HCT116 (cell line): ENCODE measurements around the gene CCDC61. TPM values are rescaled to one million over a fixed set of nuclear protein-coding genes. Genes with fewer than 3 reads are reported as not detected.

Experiments
- ATAC-seq: fragments of 200-7000 bp; cut with Tn5 transposase; 2 replicates; pipeline ENCODE4 v1.9.1; 2020; ENCODE audit warnings: mild to moderate bottlenecking, moderate library complexity
- BruUV-seq: library from RNA; stranded (reverse); fragments of 400-500 nt; replicated peaks from 2 replicates; lab custom pipeline; 2021; lab: Mats Ljungman, UMichigan
- CTCF ChIA-PET: fragments of 300-600 bp; sonication (Branson Sonifier 250); formaldehyde crosslinking; loops from one replicate; lab custom pipeline; 2021; ENCODE audit warnings: antibody characterized with exemption; lab: Charles Lee
- POLR2A ChIA-PET: fragments of 300-600, 350-600 bp; sonication (Branson Sonifier 250); formaldehyde crosslinking; loops from one replicate; lab custom pipeline; 2021; ENCODE audit warnings: antibody characterized with exemption; lab: Charles Lee
- RAD21 ChIA-PET, 2 experiments: fragments of 300-600 bp; sonication (Branson Sonifier 250); formaldehyde crosslinking; loops; one replicate each; lab custom pipeline; 2023; ENCODE audit warnings: low total read pairs in 2 of 2; ENCODE audit not compliant: uncharacterized antibody in 2 of 2, unreplicated experiment in 2 of 2, low non-redundant PET in 1 of 2; lab: Charles Lee
- DNase-seq: peaks from one replicate; pipeline ENCODE4 v3.0.0-alpha.2; 2010; ENCODE audit warnings: low read depth, low spot score
- H2AFZ ChIP-seq: fragments of 200-600 bp; shearing (Covaris generic), sonication (generic); 2 replicates; pipeline ENCODE4 v1.6.1; 2017; ENCODE audit warnings: low read depth, mixed run types, mixed read lengths, antibody characterized with exemption, low read length; ENCODE audit not compliant: poor library complexity, severe bottlenecking
- H3K27ac ChIP-seq: 2 replicates; pipeline ENCODE4 v1.5.1; 2012; ENCODE audit warnings: low read depth, low read length
- H3K27me3 ChIP-seq: fragments of 200-600 bp; sonication (generic); 2 replicates; pipeline ENCODE4 v1.6.1; 2016; ENCODE audit warnings: mixed run types, low read length, mixed read lengths; ENCODE audit not compliant: insufficient read depth
- H3K36me3 ChIP-seq, 2 experiments: fragments of 200-500 bp in 1 of 2; fragments of 200-600 bp in 1 of 2; sonication (Bioruptor generic) in 1 of 2; sonication (generic) in 1 of 2; 2 replicates each; pipeline versions ENCODE4 v1.5.1 to v1.6.1; 2014 to 2016; ENCODE audit warnings: low read length in 2 of 2, inconsistent platforms in 1 of 2, mixed read lengths in 1 of 2, mixed run types in 1 of 2; ENCODE audit not compliant: insufficient read depth in 2 of 2, control insufficient read depth in 1 of 2
- H3K4me1 ChIP-seq, 2 experiments: fragments of 200-600 bp in 1 of 2; sonication (generic) in 1 of 2; 2 replicates each; pipeline versions ENCODE4 v1.5.1 to v1.6.1; 2012 to 2017; ENCODE audit warnings: low read length in 2 of 2, inconsistent platforms in 1 of 2, mild to moderate bottlenecking in 1 of 2, mixed read lengths in 1 of 2, mixed run types in 1 of 2, moderate library complexity in 1 of 2; ENCODE audit not compliant: insufficient read depth in 2 of 2, control insufficient read depth in 1 of 2
- H3K4me2 ChIP-seq: fragments of 200-600 bp; sonication (generic); 2 replicates; pipeline ENCODE4 v1.6.1; 2017; ENCODE audit warnings: mixed run types, low read length, mixed read lengths
- H3K4me3 ChIP-seq, 2 experiments: fragments of 200-600 bp in 1 of 2; sonication (generic) in 1 of 2; replicated peaks in 1 of 2; 2 replicates each; pipeline ENCODE4 v1.5.1; 2011 to 2016; ENCODE audit warnings: low read length in 2 of 2, control low read depth in 1 of 2, low read depth in 1 of 2, mild to moderate bottlenecking in 1 of 2, mixed read lengths in 1 of 2, mixed run types in 1 of 2
- H3K79me2 ChIP-seq: fragments of 200-600 bp; sonication (generic); 2 replicates; pipeline ENCODE4 v1.6.1; 2017; ENCODE audit warnings: mild to moderate bottlenecking, mixed run types, low read length, moderate library complexity, mixed read lengths; ENCODE audit not compliant: insufficient read depth
- H3K9ac ChIP-seq: fragments of 200-600 bp; sonication (generic); 2 replicates; pipeline ENCODE4 v1.6.1; 2016; ENCODE audit warnings: low read length, mixed read lengths
- H3K9me2 ChIP-seq: fragments of 200-600 bp; sonication (generic), shearing (Covaris generic); 2 replicates; pipeline ENCODE4 v1.6.1; 2017; ENCODE audit warnings: mixed run types, mild to moderate bottlenecking, moderate library complexity; ENCODE audit not compliant: insufficient read depth
- H3K9me3 ChIP-seq, 2 experiments: fragments of 200-500 bp in 1 of 2; fragments of 200-600 bp in 1 of 2; sonication (Bioruptor generic) in 1 of 2; sonication (generic) in 1 of 2; 2 replicates each; pipeline ENCODE4 v1.6.1; 2014 to 2017; ENCODE audit warnings: low read length in 2 of 2, mixed read lengths in 2 of 2, inconsistent platforms in 1 of 2, low read depth in 1 of 2, mild to moderate bottlenecking in 1 of 2, mixed run types in 1 of 2, moderate library complexity in 1 of 2; ENCODE audit not compliant: control insufficient read depth in 1 of 2, insufficient read depth in 1 of 2
- H4K20me1 ChIP-seq: fragments of 200-600 bp; sonication (generic), shearing (Covaris generic); 2 replicates; pipeline ENCODE4 v1.6.1; 2017; ENCODE audit warnings: mixed run types, mild to moderate bottlenecking, moderate library complexity; ENCODE audit not compliant: insufficient read depth
- CEBPB ChIP-seq: IDR thresholded peaks from 2 replicates; pipeline ENCODE4 v1.6.1; 2012; ENCODE audit warnings: low read depth
- CTCF ChIP-seq, 3 experiments: fragments of 200-600 bp in 1 of 3; sonication (generic) in 1 of 3; IDR thresholded peaks in 2 of 3; conservative IDR thresholded peaks in 1 of 3; 2 replicates each; pipeline ENCODE4 v1.5.1; 2012 to 2017; ENCODE audit warnings: low read depth in 2 of 3, low read length in 2 of 3, antibody characterized with exemption in 1 of 3, borderline replicate concordance in 1 of 3, control low read depth in 1 of 3, mild to moderate bottlenecking in 1 of 3, mixed read lengths in 1 of 3, mixed run types in 1 of 3, moderate library complexity in 1 of 3; ENCODE audit not compliant: insufficient read depth in 1 of 3
- ELF1 ChIP-seq: IDR thresholded peaks from 2 replicates; pipeline ENCODE4 v1.6.1; 2012; ENCODE audit warnings: low read depth, borderline replicate concordance
- EZH2 ChIP-seq: fragments of 200-600 bp; sonication (generic); IDR thresholded peaks from 2 replicates; pipeline ENCODE4 v1.6.1; 2017; ENCODE audit warnings: antibody characterized with exemption, mixed run types
- EZH2phosphoT487 ChIP-seq: fragments of 200-600 bp; IDR thresholded peaks from 2 replicates; pipeline ENCODE4 v1.6.1; 2018; ENCODE audit warnings: antibody characterized with exemption, borderline replicate concordance
- RAD21 ChIP-seq: IDR thresholded peaks from 2 replicates; pipeline ENCODE4 v1.6.1; 2012; ENCODE audit warnings: low read depth, mild to moderate bottlenecking
- SRF ChIP-seq: IDR thresholded peaks from 2 replicates; pipeline ENCODE4 v1.6.1; 2012; ENCODE audit warnings: low read depth
- TCF7L2 ChIP-seq: IDR thresholded peaks from 2 replicates; pipeline ENCODE4 v1.7.0; 2011; ENCODE audit warnings: borderline replicate concordance, inconsistent platforms; ENCODE audit not compliant: insufficient read depth, insufficient read length; ENCODE audit errors: extremely low read depth
- intact Hi-C: fragments of 100-400 bp; cut with micrococcal nuclease; formaldehyde crosslinking; loops from 2 replicates; pipeline ENCODE4 v1.10.0; 2022
- total RNA-seq: library from RNA; stranded (reverse); gene quantifications from one replicate; pipeline ENCODE4 v1.2.1, GENCODE V29; 2021; ENCODE audit not compliant: unreplicated experiment

Gene CCDC61
- total RNA-seq, 1 experiment from 2014 or later = 12.2 TPM

GRCh38 chr19:46030812-46031550 lies 35.7 kb downstream of the CCDC61 start:
- H4K20me1 ChIP-seq = no peaks in the 10 kb centered on the region
- H3K9me2 ChIP-seq = no peaks in the 10 kb centered on the region
- no peaks in the 10 kb centered on the region for H3K27me3 ChIP-seq
- ChIA-PET CTCF (interaction anchor here (1.2 kb wide), 1 partner anchor 46 kb away, joined by 4 read pairs; no protein-coding TSS in a partner anchor), POLR2A (no interaction called here), RAD21 (no interaction called here)
- intact Hi-C loops = no loop called here
- DNase-seq (no peak), ATAC-seq (no peak)
- H3K36me3 ChIP-seq = no peaks in the 10 kb centered on the region
- no peak overlapping the region for H3K9ac ChIP-seq
- no peaks in the 10 kb centered on the region for H3K79me2 ChIP-seq
- no peak overlapping the region for H3K27ac ChIP-seq
- no peak overlapping the region for H3K4me3 ChIP-seq
- no peaks in the 10 kb centered on the region for H3K4me1 ChIP-seq
- H3K9me3 ChIP-seq = no peaks in the 10 kb centered on the region
- H3K4me2 ChIP-seq = no peak overlapping the region
- no peak for TF ChIP-seq CEBPB
- no peak for TF ChIP-seq ELF1
- TF ChIP-seq EZH2phosphoT487 = no peak
- TF ChIP-seq SRF = no peak
- TF ChIP-seq TCF7L2 = no peak
- no peak for TF ChIP-seq RAD21
- TF ChIP-seq CTCF (IDR thresholded peaks at IDR 0.05 in 2 of 3, conservative IDR thresholded peaks at IDR 0.05 in 1 of 3; ENCODE audit: borderline replicate concordance in 1 of 3, insufficient read depth in 1 of 3, low read depth in 2 of 3, low read length in 2 of 3) = no peak
- TF ChIP-seq EZH2 = no peak
- no peak overlapping the region for H2AFZ ChIP-seq
- BruUV-seq = no TSS peak
